ENCODE results near the gene WNT16.

The WNT16 gene

DNA sequence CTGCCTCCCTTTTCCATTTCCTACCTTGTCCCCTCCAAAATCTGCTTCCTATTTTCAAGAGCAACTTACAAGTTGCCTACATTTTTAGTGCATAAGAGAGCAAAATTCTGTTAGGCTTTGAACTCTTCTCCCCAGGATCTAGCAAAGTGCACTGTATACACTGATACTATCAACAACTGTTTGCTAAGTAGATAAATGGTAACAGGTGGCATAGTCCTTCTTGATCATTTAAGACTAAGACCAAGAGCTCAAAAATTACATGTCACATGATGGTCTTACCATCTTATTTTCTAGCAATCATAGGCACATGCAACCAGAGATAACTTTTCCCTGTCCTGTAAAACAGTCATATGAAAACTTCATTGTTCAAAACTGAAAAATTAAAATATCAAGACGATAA is 51.1 kb downstream of the WNT16 start:
- Histone ChIP-seq H3K9me3 (ENCODE audit: insufficient read depth, low read length, severe bottlenecking) (no peaks in the 10 kb centered on the region), H3K4me3 (ENCODE audit: low read depth in 1 of 2, low read length in 2 of 2) (no peak overlapping the region), H3K79me2 (ENCODE audit: insufficient read depth, low read length) (peaks cover 19% of the 10 kb centered on the region), H2AFZ (ENCODE audit: low read depth, low read length) (no peak overlapping the region), H3K4me1 (ENCODE audit: insufficient read depth, low read length) (no peaks in the 10 kb centered on the region), H4K20me1 (ENCODE audit: insufficient read depth, low read length) (no peaks in the 10 kb centered on the region; the same call in 1 of the 2 replicates), H3K27me3 (ENCODE audit: insufficient read depth, low read length, poor library complexity) (no peaks in the 10 kb centered on the region), H3K36me3 (ENCODE audit: insufficient read depth, low read length) (peaks cover 34% of the 10 kb centered on the region), H3K4me2 (ENCODE audit: insufficient read depth, low read length) (no peak overlapping the region), H3K27ac (ENCODE audit: low read length) (no peak overlapping the region), H3K9ac (ENCODE audit: low read depth, low read length) (no peak overlapping the region)
- DNase-seq (no peak), ATAC-seq (ENCODE audit: insufficient read depth, low read depth) (no peak)
- TF ChIP-seq, protein P1, sequence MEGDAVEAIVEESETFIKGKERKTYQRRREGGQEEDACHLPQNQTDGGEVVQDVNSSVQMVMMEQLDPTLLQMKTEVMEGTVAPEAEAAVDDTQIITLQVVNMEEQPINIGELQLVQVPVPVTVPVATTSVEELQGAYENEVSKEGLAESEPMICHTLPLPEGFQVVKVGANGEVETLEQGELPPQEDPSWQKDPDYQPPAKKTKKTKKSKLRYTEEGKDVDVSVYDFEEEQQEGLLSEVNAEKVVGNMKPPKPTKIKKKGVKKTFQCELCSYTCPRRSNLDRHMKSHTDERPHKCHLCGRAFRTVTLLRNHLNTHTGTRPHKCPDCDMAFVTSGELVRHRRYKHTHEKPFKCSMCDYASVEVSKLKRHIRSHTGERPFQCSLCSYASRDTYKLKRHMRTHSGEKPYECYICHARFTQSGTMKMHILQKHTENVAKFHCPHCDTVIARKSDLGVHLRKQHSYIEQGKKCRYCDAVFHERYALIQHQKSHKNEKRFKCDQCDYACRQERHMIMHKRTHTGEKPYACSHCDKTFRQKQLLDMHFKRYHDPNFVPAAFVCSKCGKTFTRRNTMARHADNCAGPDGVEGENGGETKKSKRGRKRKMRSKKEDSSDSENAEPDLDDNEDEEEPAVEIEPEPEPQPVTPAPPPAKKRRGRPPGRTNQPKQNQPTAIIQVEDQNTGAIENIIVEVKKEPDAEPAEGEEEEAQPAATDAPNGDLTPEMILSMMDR (IDR thresholded peaks at IDR 0.05; ENCODE audit: borderline replicate concordance, extremely low read depth, low read length, poor library complexity, severe bottlenecking) = no peak
- TF ChIP-seq EZH2 (IDR thresholded peaks at IDR 0.05; ENCODE audit: borderline replicate concordance, low read depth, low read length, severe bottlenecking) = no peak

DNA sequence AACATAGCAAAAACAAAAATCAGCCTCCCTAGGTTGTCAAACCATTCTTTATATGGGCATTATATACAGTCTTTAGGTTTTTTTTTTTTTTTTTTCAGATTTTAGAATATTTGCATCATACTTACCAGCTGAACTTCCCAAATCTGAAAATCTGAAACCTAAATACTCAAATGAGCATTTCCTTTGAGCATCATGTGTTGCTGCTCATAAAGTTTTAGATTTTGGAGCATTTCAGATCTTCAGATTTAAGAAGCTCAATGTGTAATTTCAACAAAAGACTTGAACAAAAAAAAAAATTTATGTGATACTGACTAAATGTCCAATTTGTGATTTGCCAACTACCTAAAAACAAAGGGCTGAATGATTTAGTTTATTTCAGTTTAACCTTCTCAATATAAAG is 53.7 kb downstream of the WNT16 start:
- TF ChIP-seq EZH2 (IDR thresholded peaks at IDR 0.05; ENCODE audit: borderline replicate concordance, low read depth, low read length, severe bottlenecking) = no peak
- TF ChIP-seq, protein P1 (IDR thresholded peaks at IDR 0.05; ENCODE audit: borderline replicate concordance, extremely low read depth, low read length, poor library complexity, severe bottlenecking) = no peak
- Histone ChIP-seq H3K4me3 (ENCODE audit: low read depth in 1 of 2, low read length in 2 of 2) (no peak overlapping the region), H3K27me3 (ENCODE audit: insufficient read depth, low read length, poor library complexity) (no peaks in the 10 kb centered on the region), H3K4me2 (ENCODE audit: insufficient read depth, low read length) (no peak overlapping the region), H3K9ac (ENCODE audit: low read depth, low read length) (no peak overlapping the region), H3K9me3 (ENCODE audit: insufficient read depth, low read length, severe bottlenecking) (no peaks in the 10 kb centered on the region), H3K4me1 (ENCODE audit: insufficient read depth, low read length) (no peaks in the 10 kb centered on the region), H2AFZ (ENCODE audit: low read depth, low read length) (no peak overlapping the region), H3K36me3 (ENCODE audit: insufficient read depth, low read length) (peaks cover 23% of the 10 kb centered on the region), H3K27ac (ENCODE audit: low read length) (no peak overlapping the region), H4K20me1 (ENCODE audit: insufficient read depth, low read length) (peaks cover 11% of the 10 kb centered on the region; the same call in 1 of the 2 replicates), H3K79me2 (ENCODE audit: insufficient read depth, low read length) (peaks cover 42% of the 10 kb centered on the region)
- DNase-seq = no peak
- ATAC-seq (ENCODE audit: insufficient read depth, low read depth) = no peak

DNA sequence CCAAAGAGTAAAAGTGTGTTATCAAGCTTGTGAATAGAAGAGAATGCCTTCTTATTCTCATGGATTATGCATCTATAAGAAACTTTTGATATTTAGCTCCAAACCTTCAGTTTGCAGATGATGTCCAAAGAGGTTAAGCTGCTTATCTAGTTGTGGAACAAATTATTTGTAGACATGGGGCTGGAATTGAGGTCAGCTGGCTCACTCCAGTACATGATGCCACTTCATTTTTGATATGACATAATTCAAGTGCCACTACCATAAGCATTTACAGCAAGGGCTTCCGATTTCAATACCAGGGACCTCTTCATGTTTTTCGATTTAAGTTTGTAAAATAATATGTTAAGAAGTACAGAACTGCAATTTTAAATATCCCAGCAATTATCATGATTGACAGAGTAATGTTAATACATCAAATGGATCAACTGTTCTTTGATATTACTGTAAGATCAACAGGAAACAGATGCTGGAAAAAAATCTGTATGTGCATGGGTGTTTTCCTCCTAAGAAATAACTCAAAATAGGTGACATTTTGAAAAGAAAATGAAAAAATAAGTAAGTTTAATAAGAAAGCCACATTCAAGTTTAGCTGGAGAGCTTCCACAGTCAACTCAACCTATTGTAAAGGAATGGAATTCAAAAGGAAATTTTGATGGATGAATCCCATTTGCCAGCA is 54.6 kb downstream of the WNT16 start:
- DNase-seq = no peak
- H3K4me1 ChIP-seq (ENCODE audit: insufficient read depth, low read length) = no peaks in the 10 kb centered on the region
- H3K9ac ChIP-seq (ENCODE audit: low read depth, low read length) = no peak overlapping the region
- TF ChIP-seq, protein P1 (IDR thresholded peaks at IDR 0.05; ENCODE audit: borderline replicate concordance, extremely low read depth, low read length, poor library complexity, severe bottlenecking) = no peak
- no peak for TF ChIP-seq EZH2 (IDR thresholded peaks at IDR 0.05; ENCODE audit: borderline replicate concordance, low read depth, low read length, severe bottlenecking)
- no peak overlapping the region for H3K4me3 ChIP-seq (ENCODE audit: low read depth in 1 of 2, low read length in 2 of 2)
- no peak overlapping the region for H3K4me2 ChIP-seq (ENCODE audit: insufficient read depth, low read length)
- H3K36me3 ChIP-seq (ENCODE audit: insufficient read depth, low read length) = peaks cover 14% of the 10 kb centered on the region; the same call in 1 of the 2 replicates
- H3K9me3 ChIP-seq (ENCODE audit: insufficient read depth, low read length, severe bottlenecking) = no peaks in the 10 kb centered on the region
- H2AFZ ChIP-seq (ENCODE audit: low read depth, low read length) = no peak overlapping the region
- no peak for ATAC-seq (ENCODE audit: insufficient read depth, low read depth)
- H3K27ac ChIP-seq (ENCODE audit: low read length) = no peak overlapping the region
- peaks cover 51% of the 10 kb centered on the region for H3K79me2 ChIP-seq (ENCODE audit: insufficient read depth, low read length)
- no peaks in the 10 kb centered on the region for H3K27me3 ChIP-seq (ENCODE audit: insufficient read depth, low read length, poor library complexity)
- H4K20me1 ChIP-seq (ENCODE audit: insufficient read depth, low read length) = peaks cover 11% of the 10 kb centered on the region; the same call in 1 of the 2 replicates

Data from DND-41 (cell line).